NCI-H2081 (cell line): Measurements from ENCODE around the gene PAIP2.
A peak's percentile ranks its signal among the peaks of the same experiment; 100 is the strongest.
"Not testable (repeated sequence)": the region's sequence is repeated elsewhere in the genome, so short reads cannot be mapped to it uniquely, and the experiment has no call there.

Source experiments
- DNase-seq, 2 experiments: peaks; one replicate each; lab custom pipeline; 2025; lab: John Stamatoyannopoulos, UW

PAIP2 gene

GRCh38 chr5:139392678-139393496 is 51.2 kb downstream of the PAIP2 start:
- peak in 1 of 2 experiments; percentile 9 for DNase-seq

- DNase-seq: no peak
Measured at GRCh38 chr5:139393497-139394122, 52.0 kb downstream of the PAIP2 start.

GRCh38 chr5:139394123-139394653 is 52.5 kb downstream of the PAIP2 start:
- DNase-seq: no peak

DNA sequence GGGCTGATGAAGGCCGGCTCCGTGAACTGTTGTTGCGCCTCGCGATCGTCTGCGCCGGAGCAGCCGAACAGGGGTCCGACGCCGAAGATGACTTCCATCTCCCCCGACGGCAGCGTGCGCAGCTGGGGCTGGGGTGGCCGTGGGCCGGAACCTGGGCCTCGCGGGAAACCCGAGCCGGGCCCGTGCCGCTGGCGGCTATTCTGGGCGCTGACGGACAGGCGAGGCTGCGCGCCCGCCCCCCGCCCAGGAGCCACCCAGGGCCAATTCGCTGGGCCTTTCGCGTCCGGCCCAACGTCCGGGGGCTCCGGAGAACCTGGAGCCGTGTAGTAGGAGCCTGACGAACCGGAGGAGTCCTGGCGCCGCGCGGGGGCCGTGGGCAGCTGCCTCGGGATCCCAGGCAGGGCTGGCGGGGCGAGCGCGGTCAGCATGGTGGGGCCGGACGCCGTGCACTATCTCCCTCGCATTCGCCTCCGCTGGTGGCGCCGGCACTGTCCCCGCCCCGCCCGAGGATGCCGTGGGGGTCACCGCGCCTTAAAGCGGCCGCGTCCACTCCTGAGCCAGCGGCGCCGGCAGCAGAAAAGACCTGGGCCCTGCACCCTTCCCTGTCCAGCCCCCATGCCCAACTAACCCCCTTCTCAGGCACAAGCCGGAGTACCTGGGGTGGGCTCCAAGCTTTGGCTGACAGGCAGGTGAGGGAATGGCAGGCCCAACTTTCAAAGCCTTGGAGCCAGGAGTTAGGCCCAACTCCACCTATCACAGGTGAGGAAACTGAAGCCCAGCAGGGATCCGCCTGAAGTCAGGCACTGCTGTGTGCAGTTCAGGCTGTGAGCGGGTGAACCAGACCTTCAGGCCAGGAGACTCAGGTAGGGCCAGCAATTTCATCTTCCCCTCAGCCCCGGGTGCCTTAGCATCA is 53.3 kb downstream of the PAIP2 start, which contains the start of gene PROB1:
Gene PROB1, minus strand, starts transcription at position 451 of the 913 bp plus-strand sequence. Its CDS starts 23 bp downstream, at position 428.
- DNase-seq: no peak

DNA sequence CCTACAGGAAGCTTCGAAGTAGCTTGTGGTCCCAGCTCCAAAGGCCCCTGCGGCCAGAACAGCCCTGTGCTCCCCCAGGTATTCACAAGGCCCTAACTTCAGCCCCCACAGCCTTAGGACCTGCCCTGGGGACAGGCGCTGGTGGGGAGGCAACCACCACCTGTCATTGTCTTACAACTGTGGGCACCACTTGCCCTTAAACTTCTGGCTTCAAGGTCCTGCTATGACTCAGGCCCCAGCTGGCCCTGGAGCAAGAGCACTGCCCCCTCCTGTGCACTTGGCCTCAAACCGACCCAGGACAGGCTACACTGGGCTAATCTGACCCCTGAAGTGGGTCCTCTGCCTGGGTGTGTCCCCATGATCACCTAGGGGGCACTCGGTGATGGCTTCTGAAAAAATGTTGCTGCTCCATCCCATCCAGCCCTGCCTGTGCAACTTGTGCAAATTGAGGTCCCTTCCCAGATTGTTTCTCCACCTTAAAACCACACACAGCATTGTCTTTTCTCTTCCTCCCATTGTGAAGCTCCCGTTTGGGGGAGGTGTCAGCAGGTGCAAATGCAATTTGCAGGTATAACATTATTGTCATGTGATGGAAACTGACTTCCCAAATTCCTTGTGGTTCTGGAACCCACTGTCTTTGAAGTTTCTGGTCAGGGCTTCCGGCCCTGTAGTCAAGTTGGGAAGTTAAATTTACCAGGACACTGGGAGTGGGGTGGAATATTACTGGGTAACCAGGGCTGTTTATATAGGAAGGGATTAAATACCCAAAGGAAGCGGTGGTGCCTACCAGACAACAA is 54.4 kb downstream of the PAIP2 start:
- DNase-seq: no peak

- DNase-seq: no peak
Measured at GRCh38 chr5:139396691-139397090, 55.0 kb downstream of the PAIP2 start.

DNA sequence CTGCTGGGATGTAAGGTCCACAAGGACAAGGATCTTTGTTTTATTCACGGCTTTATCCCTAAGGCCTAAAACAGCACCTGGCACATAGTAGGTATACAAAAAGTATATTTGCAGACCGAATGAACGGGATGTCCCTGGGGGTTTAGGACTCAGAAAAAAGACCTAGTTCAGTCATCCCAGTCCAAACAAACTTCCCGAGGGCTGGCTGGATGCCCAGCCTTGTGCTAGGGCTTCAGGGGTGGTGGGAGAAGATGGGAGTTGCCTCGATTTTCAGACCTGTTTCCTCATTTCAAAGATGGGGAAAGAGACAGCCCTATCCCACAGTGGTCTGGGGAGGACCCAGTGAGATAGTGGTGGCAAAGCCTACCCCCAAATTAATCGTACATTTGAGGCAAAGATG is 56.3 kb downstream of the PAIP2 start:
- DNase-seq: no peak

- no peak for DNase-seq
Measured at GRCh38 chr5:139399501-139400121, 58.0 kb downstream of the PAIP2 start.

- no peak for DNase-seq
Measured at GRCh38 chr5:139401546-139401945, 59.9 kb downstream of the PAIP2 start.

DNA sequence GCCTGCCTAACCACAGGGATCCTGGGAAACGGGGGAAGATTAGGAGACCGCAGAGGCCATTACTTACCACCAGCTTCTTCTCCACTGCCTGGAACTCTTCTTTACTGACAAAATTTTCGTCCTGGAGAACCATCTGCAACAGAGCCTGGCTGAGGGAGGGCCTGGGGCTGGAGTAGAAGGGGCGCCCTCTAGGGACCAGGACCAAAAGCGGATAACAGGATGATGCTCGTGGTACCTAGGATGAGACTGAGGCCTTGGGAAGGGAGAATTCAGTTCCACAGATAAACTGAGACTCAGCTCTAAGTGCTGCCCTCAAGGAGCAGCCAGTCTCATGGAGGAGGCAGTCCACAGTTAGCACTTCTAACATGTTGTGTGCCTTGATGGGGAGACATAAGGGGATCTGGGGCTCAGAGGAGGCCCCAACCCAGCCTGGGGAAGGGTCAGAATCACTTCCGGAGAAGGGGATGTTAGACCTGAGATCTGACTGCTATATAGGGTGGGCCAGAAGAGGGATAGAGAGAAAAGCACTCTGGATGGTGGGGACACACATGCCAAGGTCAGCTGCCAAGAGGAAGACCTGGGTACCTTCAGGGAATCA is 61.0 kb downstream of the PAIP2 start:
- no peak for DNase-seq

- DNase-seq: no peak
Measured at GRCh38 chr5:139403418-139403786, 61.7 kb downstream of the PAIP2 start.

DNA sequence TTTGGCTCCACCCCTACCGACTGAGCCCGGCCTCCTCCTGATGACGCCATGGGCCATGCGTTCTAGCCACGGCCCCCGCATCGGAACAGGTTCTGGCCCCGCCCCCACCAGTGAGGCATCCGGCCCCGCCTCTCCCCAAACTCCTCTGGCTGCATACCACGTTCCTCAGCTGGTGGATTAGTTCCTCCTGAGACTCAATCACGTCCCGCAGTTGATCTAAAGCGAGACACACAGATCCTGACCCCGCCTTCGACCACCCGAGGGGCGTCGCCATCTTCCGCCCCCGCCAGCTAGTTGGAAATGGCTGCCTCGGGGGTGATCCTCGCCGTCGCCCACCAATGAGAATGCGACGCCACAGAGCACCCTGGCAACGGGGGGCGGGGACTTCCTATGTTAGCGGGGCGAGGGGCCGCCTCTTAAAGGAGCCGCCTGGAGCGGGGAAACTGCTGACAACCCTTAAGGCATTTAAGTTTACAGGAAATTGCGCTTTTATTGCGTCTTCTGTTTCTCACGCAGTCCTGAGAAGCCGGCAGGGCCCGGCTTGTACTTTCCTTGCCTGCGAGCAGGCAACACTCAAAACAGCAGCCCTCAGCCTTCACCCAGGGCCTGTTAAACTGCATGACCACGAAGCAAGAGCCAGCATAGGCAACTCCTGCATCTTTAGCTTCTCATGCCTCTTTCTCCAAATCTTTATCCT is 62.3 kb downstream of the PAIP2 start, which contains the start of gene SPATA24:
Gene SPATA24, minus strand, starts transcription at position 303 of the 697 bp plus-strand sequence. Its CDS starts 29 bp downstream, at position 274.
- peak; percentile 93 for DNase-seq

- DNase-seq: no peak
Measured at GRCh38 chr5:139404484-139404840, 62.8 kb downstream of the PAIP2 start.

- DNase-seq: no peak
Measured at GRCh38 chr5:139406963-139407362, 65.3 kb downstream of the PAIP2 start.

DNA sequence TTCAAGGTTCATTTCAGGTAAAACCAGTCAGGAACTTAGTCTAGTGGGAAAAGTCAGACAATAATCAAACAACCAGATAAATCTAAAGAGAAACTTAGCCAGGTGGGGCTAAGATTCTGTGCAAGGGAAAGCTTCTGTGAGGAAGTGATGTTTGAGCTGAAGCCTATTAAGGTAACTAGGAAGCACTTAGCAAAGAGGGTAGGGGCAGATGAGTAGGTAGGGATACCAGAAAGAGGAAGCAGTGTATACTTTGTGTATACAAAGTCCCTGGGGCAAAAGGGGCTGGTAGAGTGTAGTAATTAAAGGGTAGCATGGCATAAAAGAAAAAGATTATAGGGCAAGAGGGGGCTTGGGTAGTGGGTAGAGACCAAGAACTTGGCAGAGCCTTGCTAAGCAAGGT is 65.9 kb downstream of the PAIP2 start:
- no peak for DNase-seq

DNA sequence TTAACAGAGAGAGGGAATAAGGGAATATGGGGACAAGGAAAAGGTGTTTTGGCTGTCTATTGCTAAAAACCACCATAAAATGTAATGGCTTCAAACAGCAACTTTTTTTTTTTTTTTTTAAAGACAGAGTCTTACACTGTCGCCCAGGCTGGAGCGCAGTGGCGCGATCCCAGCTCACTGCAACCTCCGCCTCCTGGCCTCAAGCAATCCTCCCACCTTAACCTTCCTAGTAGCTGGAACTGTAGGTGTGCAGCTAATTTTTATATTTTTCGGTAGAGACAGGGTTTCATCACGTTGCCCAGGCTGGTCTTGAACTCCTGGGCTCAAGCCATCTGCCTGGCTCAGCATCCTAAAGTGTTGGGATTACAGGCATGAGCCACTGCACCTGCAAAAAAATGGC is 66.5 kb downstream of the PAIP2 start:
- DNase-seq: no peak

DNA sequence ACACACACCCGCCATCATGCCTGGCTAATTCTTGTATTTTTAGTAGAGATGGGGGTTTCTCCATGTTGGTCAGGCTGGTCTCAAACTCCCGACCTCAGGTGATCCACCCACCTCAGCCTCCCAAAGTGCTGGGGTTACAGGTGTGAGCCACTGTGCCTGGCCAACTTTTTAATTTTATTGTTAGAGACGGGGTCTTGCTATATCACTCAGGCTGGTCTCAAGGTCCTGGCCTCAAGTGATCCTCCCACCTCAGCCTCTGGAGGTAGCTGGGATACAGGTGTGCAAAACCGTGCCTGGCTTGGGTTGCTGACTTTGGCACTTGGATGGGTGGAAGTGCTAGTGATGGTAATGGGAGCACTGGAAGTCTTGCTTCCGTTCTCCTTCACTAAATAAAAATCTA is 67.5 kb downstream of the PAIP2 start:
- DNase-seq: not testable (repeated sequence)

GRCh38 chr5:139410121-139410992 is 68.7 kb downstream of the PAIP2 start:
- DNase-seq: no peak
